ENCODE results near the gene PLEKHG4.

The PLEKHG4 gene

DNA sequence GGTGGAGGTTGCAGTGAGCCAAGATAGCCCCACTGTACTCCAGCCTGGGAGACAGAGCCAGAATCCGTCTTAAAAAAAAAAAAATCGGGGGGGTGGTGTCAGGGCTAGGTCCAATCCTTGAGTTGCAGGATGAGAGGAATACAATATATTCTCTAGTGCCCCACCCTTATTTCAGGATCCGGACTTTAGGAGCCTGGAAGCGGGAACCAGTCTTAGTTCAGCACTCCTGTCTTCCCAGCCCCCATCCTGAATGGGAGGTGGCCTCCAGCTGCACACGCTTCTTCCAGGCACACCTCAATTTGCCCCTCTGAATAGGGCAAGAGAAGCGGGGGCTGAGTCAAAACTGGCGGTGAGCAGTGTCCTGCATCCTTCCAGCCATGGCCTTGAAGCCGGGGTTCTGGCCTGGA lies 33.7 kb upstream of the PLEKHG4 start:
- DNase-seq (ENCODE audit: low read depth in 2 of 2) = no peak

- DNase-seq (ENCODE audit: low read depth in 2 of 2) = peak in 1 of 2 donors; percentile 35
Observed at GRCh38 chr16:67246081-67246755, 33.1 kb upstream of the PLEKHG4 start.

DNA sequence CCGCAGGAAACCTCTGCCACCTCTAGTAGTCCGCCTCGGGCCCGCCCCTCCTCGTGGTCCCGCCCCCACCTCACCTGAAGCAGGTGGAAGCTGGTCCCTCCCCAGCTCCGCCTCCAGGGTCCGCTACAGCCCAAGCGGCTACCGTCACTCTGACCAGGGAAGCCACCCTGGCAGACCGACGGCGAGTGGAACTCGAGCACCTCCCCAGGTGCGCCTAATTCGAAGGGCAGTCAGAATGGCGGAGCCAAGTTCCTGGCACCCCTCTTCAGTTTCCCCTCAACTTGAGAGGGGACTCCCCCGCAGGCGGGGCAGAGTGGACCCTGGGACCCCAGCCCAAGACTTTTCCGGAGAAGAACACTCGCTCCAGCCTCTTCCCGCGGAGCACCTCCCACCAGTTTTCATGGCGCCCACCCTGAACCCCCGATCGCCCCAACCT lies 32.6 kb upstream of the PLEKHG4 start:
- DNase-seq (ENCODE audit: low read depth in 2 of 2) = peak in 1 of 2 donors; percentile 15

DNA sequence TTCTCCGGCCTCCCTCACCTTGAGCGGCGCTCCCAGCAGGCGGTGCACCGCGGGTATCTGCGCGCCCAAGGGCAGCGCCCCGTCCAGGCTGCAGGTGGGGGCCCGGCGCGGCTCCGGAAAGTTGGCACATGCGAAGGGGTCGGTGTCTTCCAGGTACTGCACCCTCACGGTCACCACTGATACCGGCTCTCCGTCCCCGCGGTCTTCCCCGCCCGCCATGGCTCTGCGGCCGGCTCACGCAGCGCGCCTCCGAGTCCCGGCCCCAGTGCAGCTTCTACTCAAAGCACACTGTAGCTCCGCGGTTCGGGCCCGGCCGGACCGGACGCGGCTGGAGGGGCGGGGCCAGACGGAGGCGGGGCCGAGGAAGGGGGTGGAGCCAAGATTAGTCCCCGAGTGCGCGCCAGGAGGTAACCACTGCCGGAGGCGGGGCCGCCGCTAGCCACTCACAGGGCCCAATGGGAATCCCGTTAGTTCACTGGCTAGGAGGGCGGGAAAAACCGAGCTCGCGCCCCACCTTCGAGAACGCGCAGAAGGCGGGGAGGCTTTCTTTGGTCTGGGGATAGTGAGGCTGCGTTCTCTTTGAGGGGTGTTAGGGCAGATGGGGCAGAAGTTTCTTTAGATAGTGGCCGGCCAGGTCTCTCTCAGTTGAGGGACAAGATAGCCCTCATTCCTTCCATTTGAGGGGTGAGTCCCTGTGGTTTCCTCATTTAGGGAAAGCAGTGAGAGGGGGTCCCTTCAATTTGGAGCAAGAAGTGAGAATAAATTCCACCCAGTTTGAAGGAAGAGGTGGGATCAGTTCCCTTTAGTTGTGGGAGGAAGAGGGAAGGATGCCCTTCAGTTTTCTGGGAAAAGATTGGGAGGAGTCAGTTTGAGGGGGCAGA lies 31.9 kb upstream of the PLEKHG4 start, which contains the start of gene FHOD1:
Gene FHOD1 (minus strand): TSS at position 290 of the 881 bp plus-strand sequence. CDS start 71 bp downstream, at position 219.
- DNase-seq (ENCODE audit: low read depth in 2 of 2) = peak; percentile 93 to 95

GRCh38 chr16:67248073-67248400 lies 31.3 kb upstream of the PLEKHG4 start:
- no peak for DNase-seq (ENCODE audit: low read depth in 2 of 2)

- no peak for DNase-seq (ENCODE audit: low read depth in 2 of 2)
Observed at GRCh38 chr16:67248401-67249177, 30.7 kb upstream of the PLEKHG4 start, which contains the start of gene SLC9A5. TSS of gene SLC9A5 (plus strand) at chr16:67248979. CDS start at chr16:67249015, 36 bp downstream.

DNA sequence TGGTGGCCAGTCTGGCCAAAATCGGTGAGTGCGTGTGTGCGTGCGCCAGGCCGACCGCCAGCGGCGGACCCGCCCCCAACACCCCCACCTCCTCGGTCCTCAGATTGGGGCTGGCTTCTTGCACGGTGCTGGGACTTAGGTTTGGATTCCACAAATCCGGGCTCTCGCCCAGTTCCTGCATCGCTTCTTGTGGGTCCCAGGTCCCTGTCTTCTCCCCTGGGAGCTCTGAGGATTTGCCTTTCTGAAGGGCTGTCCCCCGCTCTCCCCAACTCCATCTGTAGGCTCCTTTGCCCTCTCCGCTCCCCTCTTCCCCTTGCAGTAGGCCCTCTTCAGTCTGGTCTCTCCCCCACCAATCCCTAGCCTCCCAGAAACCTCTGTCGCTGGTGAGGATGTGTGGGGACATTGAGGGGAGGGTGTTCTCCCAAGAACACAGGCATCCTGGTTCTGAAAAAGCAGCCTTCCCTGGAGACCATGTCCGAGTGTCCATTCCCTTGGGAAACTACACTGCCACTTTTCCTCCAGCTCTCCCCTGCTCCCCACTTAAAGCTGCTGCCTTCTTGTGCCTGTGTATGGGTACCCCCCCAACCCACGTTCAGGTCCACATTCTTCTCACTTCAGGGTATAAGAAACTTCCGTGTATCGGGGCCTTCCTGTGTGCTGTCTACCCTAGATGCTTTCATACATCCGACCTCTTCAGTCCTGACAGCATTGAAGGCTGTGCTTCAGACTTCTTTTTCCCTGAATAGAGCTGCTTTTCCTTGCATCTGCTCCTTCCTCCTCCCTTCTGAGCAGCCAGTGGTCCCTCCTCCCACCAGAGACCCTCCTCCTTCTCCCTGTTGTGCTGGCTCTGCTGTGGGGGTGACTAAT lies 29.9 kb upstream of the PLEKHG4 start:
- DNase-seq (ENCODE audit: low read depth in 2 of 2) = no peak

- no peak for DNase-seq (ENCODE audit: low read depth in 2 of 2)
Observed at GRCh38 chr16:67250045-67250327, 29.3 kb upstream of the PLEKHG4 start.

DNA sequence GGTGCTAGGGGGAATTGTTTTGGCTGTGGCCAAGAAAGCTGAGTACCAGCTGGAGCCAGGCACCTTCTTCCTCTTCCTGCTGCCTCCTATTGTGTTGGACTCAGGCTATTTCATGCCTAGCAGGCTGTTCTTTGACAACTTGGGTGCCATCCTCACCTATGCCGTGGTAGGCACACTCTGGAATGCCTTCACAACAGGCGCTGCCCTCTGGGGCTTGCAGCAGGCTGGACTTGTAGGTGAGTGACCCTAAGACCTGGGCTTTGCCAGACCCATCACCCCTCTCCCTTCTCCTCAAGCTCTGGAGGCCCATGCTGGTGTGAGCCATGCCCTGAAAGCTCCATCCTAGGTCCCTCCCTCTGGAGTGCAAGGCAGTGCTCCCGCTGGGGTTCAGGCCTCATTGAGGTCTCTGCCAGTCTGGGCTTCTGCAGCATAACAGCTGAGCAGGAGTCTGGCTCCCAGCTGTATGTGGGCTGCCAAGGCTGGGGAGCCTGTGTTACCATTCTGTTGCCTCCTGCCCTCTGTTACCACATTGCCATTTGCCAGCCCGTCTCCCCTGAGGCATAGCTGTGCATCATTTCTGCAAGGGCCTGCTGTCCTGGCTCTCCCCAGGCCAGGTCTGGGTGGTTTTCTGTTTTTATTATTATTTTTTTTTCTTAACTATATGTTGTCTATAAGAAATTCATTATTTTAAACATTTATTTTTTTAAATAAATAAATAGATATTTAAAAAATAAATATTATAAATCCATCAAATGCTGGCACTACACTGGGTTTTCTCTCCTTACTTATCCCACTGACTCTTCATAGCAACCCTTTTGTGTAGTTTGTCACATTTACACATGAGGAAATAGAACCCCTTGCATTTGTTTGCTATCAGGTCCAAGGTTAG lies 26.5 kb upstream of the PLEKHG4 start:
- no peak for DNase-seq (ENCODE audit: low read depth in 2 of 2)

DNA sequence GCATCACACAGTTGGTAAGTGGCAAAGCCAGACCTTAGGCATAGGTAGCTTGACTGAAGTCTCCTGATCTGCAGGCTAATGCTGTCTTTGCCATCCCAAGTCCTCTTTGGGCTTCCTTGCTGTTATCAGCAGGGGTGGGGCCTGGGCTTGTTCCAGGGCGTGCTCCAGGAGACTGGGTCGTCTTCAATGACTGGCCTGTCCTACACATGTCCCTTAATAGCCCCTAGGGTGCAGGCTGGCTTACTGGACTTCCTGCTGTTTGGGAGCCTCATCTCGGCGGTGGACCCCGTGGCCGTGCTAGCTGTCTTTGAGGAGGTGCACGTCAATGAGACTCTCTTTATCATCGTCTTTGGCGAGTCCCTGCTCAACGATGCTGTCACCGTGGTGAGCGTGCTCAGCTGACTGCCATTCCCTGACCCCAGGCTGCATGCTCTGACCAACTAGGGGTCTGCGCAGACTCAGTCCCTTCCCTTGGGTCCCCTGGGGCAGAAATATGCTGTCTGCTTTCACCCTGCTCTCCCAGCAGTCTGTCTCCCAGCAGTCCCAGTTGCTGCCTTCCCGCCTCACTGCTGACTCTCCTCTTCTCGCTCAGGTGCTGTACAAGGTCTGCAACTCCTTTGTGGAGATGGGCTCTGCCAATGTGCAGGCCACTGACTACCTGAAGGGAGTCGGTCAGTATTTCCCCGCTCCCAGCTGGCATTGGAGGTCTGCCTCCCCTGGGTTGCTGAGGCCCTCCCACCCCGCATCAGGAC lies 24.4 kb upstream of the PLEKHG4 start:
- DNase-seq (ENCODE audit: low read depth in 2 of 2) = no peak

DNA sequence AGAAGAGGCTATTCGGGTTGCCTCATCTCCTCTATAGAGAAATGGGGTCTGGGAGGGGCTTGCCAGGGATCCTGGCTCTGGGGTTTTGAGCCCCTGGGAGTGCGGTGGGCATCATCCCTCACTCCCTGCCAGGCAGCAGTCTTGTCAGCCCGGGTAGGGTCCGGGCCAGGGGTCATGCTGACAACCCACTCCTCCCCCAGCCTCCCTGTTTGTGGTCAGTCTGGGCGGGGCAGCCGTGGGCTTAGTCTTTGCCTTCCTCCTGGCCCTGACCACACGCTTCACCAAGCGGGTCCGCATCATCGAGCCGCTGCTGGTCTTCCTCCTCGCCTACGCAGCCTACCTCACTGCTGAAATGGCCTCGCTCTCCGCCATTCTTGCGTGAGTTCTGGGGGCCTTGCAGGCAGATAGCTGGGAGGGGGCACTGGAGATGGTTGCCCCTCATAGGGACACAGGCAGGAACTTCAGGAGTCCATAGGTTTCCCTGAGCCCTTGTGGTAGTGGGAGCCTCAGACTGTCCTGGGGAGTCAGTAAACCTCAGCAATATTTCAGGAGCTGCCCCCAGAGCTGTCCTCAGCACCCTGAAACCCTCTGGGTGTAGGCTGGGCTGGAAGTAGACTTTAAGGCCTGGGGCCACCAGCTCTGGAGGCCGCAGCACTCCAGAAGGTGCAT lies 23.6 kb upstream of the PLEKHG4 start:
- DNase-seq (ENCODE audit: low read depth in 2 of 2) = no peak

GRCh38 chr16:67256701-67257230 lies 22.6 kb upstream of the PLEKHG4 start:
- no peak for DNase-seq (ENCODE audit: low read depth in 2 of 2)

GRCh38 chr16:67257486-67258160 lies 21.7 kb upstream of the PLEKHG4 start:
- DNase-seq (ENCODE audit: low read depth in 2 of 2) = no peak

DNA sequence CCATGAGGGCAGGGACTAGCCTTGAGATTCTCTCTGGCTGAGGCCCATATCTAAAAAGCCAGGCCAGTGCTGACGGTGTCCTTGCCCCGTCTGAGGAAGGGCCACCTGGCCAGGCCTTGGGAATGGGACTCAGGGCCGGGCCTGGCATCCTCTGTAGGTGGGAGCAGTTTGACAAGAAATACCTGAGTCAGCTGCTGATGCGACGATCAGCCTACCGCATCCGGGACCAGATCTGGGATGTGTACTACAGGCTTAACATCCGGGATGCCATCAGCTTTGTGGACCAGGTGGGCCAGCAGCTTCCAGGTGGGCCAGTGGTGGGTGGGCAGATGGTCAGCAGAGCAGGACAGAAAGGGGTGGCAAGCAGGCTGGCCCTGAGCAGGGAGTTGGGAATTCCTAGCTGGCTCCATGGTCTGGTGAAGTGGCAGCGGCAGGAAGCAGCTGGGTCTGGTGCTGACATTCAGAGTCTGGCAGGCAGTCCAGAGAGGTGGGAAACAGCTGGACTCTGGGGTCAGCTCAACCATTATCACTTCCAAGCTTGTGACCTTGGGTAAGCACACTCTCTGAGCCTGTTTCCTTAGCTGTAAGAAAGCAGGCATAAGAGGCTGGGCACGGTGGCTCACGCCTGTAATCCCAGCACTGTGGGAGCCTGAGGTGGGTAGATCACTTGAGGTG lies 21.0 kb upstream of the PLEKHG4 start:
- DNase-seq (ENCODE audit: low read depth in 2 of 2) = no peak

GRCh38 chr16:67259705-67260104 lies 19.6 kb upstream of the PLEKHG4 start:
- DNase-seq (ENCODE audit: low read depth in 2 of 2) = no peak

- DNase-seq (ENCODE audit: low read depth in 2 of 2) = no peak
Observed at GRCh38 chr16:67260426-67261063, 18.8 kb upstream of the PLEKHG4 start.

- no peak for DNase-seq (ENCODE audit: low read depth in 2 of 2)
Observed at GRCh38 chr16:67263201-67263600, 16.1 kb upstream of the PLEKHG4 start.
